Stomach (tissue), 4 donors: ENCODE results near the gene DESI1.
"Not testable (repeated sequence)": the region's sequence is repeated elsewhere in the genome, so short reads cannot be mapped to it uniquely, and the experiment has no call there.

Experiments
- CTCF ChIP-seq, 7 experiments: fragments of 450-650 bp in 4 of 7; fragments of 200-600 bp in 3 of 7; sonication (generic) in 3 of 7; IDR thresholded peaks; one replicate each; pipeline ENCODE4 v1.5.1; 2016 to 2019; ENCODE audit warnings: antibody characterized with exemption in 7 of 7, control low read depth in 2 of 7, mild to moderate bottlenecking in 1 of 7
- POLR2A ChIP-seq, 4 donors: fragments of 450-650 bp; IDR thresholded peaks; one replicate each; pipeline ENCODE4 v1.6.1; 2016; ENCODE audit warnings: antibody characterized with exemption in 4 of 4, control low read depth in 2 of 4, mild to moderate bottlenecking in 1 of 4, moderate library complexity in 1 of 4

- not testable (repeated sequence) for TF ChIP-seq POLR2A, CTCF (IDR thresholded peaks at IDR 0.05)
These were observed 48.5 kb downstream of the DESI1 start for GRCh38 chr22:41572305-41572704.
